ENCODE measurements around the gene ARHGEF6.

Gene ARHGEF6

DNA sequence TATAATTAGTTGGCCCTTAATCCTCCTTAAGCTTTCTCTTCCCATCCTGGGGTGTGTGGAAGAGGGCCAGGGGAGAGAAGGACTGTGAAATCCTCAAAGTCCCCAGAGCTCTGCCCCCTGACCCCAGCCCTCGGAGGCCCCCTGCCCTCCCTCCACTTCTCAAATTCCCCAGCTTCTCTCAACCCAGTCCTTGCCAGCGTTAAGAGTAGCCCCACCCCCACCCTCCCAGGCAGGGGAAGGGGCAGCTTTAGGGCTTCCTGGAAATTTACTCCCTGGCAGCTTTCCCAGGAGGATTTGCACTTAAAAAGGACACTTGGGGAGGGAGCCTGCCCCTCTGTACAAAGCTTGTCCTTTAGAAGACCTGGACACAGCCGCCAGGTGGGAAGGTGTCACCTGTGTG is 144.6 kb downstream of the ARHGEF6 start:
- no peak for DNase-seq

DNA sequence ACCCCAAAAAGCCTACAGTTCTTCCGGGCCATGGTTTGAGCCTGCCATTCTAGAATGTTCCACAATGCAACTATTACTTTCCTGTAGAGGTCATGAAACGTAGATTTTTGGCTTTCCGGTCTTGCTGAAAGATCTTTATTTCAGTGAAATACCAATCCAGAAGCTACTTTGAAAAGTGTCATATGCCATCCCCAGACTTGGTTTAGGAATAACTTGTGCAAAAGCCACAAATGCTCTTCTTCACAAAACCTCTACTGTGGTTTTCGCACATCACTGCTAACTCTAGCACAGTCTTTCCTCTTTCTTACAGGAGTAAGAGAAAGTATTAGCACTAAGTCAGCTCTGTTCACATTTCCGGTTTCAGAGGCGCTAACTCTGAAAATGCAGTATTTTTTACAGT is 145.5 kb downstream of the ARHGEF6 start:
- no peak for DNase-seq

DNA sequence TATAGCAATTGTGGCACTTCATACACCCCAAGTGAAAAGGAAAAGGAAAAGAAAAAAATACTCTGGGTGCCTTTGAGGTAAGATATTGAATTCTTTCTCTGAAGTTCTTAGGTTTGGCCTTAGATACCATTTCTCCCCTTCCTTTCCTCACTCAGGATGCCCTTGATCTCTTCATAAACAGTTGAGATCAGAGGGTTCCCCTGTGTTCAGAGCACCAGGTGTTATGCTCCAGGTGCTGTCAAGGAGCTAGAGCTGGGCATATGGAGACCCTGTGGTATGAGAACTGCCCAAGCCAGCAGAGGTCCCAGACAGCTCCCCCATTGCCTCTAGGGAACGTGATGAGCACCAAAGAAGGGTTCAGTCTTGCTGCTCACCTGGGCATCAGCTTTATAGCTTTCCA is 149.9 kb downstream of the ARHGEF6 start:
- no peak for DNase-seq

DNA sequence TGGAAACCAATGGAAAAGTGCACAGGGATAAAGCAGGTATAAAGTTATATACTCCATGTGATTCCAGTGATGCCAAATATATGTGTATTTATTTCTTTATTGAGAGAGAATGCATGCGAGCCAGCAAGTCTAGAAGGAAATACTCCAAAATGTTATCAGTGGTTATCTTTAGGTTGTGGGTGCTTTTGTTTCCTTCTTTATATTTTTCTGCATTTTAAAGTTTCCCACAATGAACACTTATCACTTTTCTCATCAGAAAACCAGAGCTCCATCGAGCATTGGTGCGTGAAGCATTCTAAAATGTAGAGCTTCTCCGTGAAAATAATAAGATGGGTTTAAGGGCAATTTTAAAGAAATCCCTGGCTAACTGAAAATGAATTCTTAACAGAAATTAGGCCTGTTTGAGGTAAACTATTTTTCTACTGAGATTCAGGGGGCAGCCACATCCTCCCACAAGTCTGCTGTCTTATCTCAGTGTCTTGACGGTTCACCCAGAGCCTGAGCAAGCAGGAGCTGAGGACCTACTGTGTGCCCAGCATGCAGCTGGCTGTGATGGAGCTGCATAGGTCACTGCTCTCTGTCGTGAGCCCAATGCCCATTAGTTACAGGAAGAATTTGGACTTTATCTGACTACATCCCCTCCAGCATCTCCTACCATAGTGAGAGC is 151.5 kb downstream of the ARHGEF6 start:
- no peak for DNase-seq

- no peak for DNase-seq
Measured at GRCh38 chrX:136627409-136627808, 153.3 kb downstream of the ARHGEF6 start.

GRCh38 chrX:136626891-136627290 is 153.8 kb downstream of the ARHGEF6 start:
- no peak for DNase-seq

GRCh38 chrX:136626237-136626636 is 154.5 kb downstream of the ARHGEF6 start:
- no peak for DNase-seq

- no peak for DNase-seq
Measured at GRCh38 chrX:136625246-136625645, 155.5 kb downstream of the ARHGEF6 start.

GRCh38 chrX:136623396-136623795 is 157.3 kb downstream of the ARHGEF6 start:
- no peak for DNase-seq

DNA sequence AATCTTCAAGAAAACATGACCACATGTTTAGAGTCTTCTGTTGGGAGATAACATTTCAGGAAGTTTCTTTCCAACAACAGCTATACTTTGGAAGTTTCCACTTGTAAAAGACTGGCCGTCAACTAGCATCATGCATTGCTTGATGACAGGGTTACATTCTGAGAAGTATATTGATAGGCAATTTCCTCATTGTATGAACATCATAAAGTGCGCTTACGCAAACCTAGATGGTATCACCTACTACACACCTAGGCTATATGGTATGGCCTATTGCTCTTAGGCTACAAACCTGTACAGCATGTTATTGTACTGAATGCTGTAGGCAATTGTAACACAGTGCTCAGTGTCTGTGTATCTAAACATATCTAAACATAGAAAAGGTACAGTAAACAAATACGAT is 158.2 kb downstream of the ARHGEF6 start:
- no peak for DNase-seq

- DNase-seq, result no peak
Measured at GRCh38 chrX:136620780-136621179, 160.0 kb downstream of the ARHGEF6 start.

DNA sequence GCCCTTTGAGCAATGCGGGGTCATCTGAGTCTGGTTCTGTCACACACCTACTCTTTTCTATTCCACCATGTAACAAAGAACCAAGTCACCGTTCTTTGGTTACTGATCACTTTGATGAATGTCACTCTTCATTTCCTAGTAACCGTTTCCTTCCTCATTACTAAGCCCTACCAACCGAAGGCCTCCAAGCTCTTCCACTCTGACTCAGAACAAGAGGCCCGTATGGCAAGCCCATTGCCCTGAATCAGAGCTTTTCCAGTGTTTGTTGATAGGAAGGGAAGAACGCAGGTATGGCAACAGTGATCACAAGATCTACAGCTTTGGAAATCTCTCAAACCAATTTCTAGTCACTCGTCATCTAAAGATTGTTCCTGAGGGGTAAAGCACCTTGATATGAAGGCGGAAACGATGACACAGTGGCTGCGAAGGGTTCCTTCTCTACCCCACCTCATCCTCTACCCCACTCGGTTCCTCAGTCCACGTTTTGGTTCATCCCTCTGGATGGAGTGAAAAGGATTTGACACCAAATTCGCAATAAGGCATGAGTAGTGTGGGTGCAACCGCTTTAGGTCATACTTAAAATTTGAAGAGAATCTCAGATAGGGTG is 160.7 kb downstream of the ARHGEF6 start:
- DNase-seq, result no peak

- no peak for DNase-seq
Measured at GRCh38 chrX:136616987-136617685, 163.6 kb downstream of the ARHGEF6 start.
